Activated naive CD8-positive, alpha-beta T cell treated with anti-CD3 and anti-CD28 coated beads, Interleukin-2, amount 10 ng/mL, durations not matched to agents 7 days and 5 days (primary cell): Measurements from ENCODE around the gene PTPRD. TPM values are rescaled to one million over a fixed set of nuclear protein-coding genes. Genes with fewer than 3 reads are reported as not detected.

Experiments used
- ATAC-seq: fragments of 150-1000 bp; cut with Tn5 transposase; one replicate; pipeline ENCODE4 v1.10.0; 2021; ENCODE audit warnings: low read depth, moderate library complexity
- POLR2A ChIA-PET: fragments of 350-600 bp; sonication (Branson Sonifier 250); formaldehyde crosslinking; loops from one replicate; lab custom pipeline; 2021; ENCODE audit warnings: antibody characterized with exemption; lab: Charles Lee
- DNase-seq: peaks from one replicate; pipeline ENCODE4 v3.0.0; 2021
- H3K27ac Mint-ChIP-seq: one replicate; pipeline ENCODE4 v1.8.0; 2022; ENCODE audit warnings: mild to moderate bottlenecking, mixed read lengths
- H3K27me3 Mint-ChIP-seq: one replicate; pipeline ENCODE4 v1.8.0; 2022; ENCODE audit warnings: mild to moderate bottlenecking, moderate library complexity, mixed read lengths
- H3K36me3 Mint-ChIP-seq: one replicate; pipeline ENCODE4 v1.8.0; 2021; ENCODE audit warnings: mild to moderate bottlenecking, mixed read lengths
- H3K4me1 Mint-ChIP-seq: one replicate; pipeline ENCODE4 v1.8.0; 2021; ENCODE audit warnings: mixed read lengths
- H3K4me3 Mint-ChIP-seq: one replicate; pipeline ENCODE4 v1.8.0; 2022; ENCODE audit warnings: mild to moderate bottlenecking, moderate library complexity, mixed read lengths
- H3K9me3 Mint-ChIP-seq: one replicate; pipeline ENCODE4 v1.8.0; 2021; ENCODE audit warnings: mixed read lengths
- total RNA-seq, 2 experiments: library from RNA; stranded (reverse); gene quantifications; one replicate each; pipeline ENCODE4 v1.2.3, GENCODE V29; 2021

Gene PTPRD
- total RNA-seq, 2 experiments from 2014 or later = not detected

DNA sequence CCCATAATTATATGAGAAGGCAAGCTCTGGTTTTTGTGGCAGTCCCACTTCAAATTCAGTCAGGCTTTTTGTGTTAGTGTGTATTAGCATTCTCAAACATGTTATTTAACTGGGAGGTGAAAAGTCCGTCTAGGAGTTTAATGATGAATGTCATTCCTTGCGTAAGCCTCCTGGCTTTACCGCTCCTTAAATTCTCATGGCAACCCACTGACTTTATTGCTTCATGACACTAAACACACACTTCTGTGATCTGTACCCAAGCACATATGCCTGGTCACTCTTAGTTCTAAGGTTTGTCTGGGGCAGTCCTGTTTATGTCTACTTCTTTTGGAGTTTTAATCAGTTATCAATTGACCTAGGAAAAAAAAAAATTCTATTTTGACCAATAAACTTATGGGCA is 2135.4 kb downstream of the PTPRD start:
- POLR2A ChIA-PET = no interaction called here
- no peak overlapping the region for H3K4me3 Mint-ChIP-seq
- DNase-seq = no peak
- H3K4me1 Mint-ChIP-seq = peaks cover 5% of the 10 kb centered on the region
- H3K27ac Mint-ChIP-seq = no peak overlapping the region
- no peaks in the 10 kb centered on the region for H3K36me3 Mint-ChIP-seq
- H3K9me3 Mint-ChIP-seq = peaks cover 2% of the 10 kb centered on the region
- no peak for ATAC-seq
- no peaks in the 10 kb centered on the region for H3K27me3 Mint-ChIP-seq

DNA sequence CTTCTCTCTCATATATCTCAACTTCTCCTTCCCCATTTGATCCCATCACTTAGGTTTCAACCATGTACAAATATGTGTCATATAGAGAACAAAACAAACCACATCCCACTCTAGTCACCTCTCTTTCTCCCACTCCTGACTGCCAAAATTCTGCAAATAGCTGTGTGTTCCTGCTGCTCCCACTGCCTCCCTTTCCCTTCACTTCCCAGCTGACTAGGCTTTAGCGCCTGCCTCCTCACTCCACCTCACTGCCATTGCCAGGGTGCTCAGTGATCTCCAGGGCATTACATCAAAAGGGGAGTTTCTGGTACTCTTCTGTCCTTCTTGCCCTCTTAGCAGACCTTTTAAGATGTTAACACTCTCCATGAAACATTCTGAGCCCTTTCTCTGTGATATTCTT is 2137.9 kb downstream of the PTPRD start:
- Mint-ChIP-seq H3K36me3 (no peaks in the 10 kb centered on the region), H3K4me3 (no peak overlapping the region), H3K27me3 (no peaks in the 10 kb centered on the region), H3K4me1 (peaks cover 5% of the 10 kb centered on the region), H3K9me3 (peaks cover 2% of the 10 kb centered on the region), H3K27ac (no peak overlapping the region)
- POLR2A ChIA-PET = no interaction called here
- DNase-seq (no peak), ATAC-seq (no peak)

- Mint-ChIP-seq H3K27ac (no peak overlapping the region), H3K4me1 (no peaks in the 10 kb centered on the region), H3K36me3 (no peaks in the 10 kb centered on the region), H3K4me3 (no peak overlapping the region), H3K9me3 (peaks cover 2% of the 10 kb centered on the region), H3K27me3 (no peaks in the 10 kb centered on the region)
- ATAC-seq (no peak), DNase-seq (no peak)
- POLR2A ChIA-PET = no interaction called here
Observed at GRCh38 chr9:8473244-8474020, 2139.4 kb downstream of the PTPRD start.

DNA sequence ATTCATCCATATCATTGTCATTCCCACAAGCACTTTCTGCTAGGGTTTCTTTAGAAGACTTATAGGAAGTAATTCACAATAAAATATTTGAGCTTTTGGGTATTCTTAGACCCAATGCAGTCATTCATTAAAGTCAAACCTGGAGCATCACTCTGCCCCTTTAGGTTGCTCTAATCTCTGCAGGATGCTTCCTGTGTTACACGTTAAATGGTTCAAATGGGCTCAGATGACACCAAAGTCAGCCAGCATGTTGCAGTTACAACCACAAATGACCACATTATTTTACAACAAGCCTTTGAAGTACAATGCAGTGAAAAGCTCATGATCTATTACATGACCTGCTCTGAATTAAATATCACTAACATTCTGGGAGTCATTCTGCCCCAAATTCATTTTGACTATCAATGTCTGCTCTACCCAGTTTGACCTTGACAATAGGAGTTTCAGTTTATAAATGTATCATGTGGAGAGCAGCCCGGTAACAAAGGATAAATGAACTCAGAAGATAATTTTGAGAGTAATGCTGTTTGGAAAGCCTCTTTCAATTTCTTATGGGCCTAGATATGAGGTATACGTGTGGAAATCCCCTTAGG is 2144.7 kb downstream of the PTPRD start:
- Mint-ChIP-seq H3K27me3 (no peaks in the 10 kb centered on the region), H3K36me3 (no peaks in the 10 kb centered on the region), H3K9me3 (peaks cover 2% of the 10 kb centered on the region), H3K27ac (no peak overlapping the region), H3K4me1 (no peaks in the 10 kb centered on the region), H3K4me3 (no peak overlapping the region)
- ATAC-seq (peak; percentile 33), DNase-seq (no peak)
- POLR2A ChIA-PET = no interaction called here

GRCh38 chr9:8457816-8458215 is 2155.0 kb downstream of the PTPRD start:
- POLR2A ChIA-PET = no interaction called here
- H3K27me3 Mint-ChIP-seq = no peaks in the 10 kb centered on the region
- no peak for ATAC-seq
- H3K4me3 Mint-ChIP-seq = no peak overlapping the region
- DNase-seq = no peak
- H3K36me3 Mint-ChIP-seq = peaks cover 1% of the 10 kb centered on the region
- no peak overlapping the region for H3K27ac Mint-ChIP-seq
- no peaks in the 10 kb centered on the region for H3K4me1 Mint-ChIP-seq
- H3K9me3 Mint-ChIP-seq = no peaks in the 10 kb centered on the region

- Mint-ChIP-seq H3K4me1 (no peaks in the 10 kb centered on the region), H3K9me3 (no peaks in the 10 kb centered on the region), H3K4me3 (no peak overlapping the region), H3K36me3 (peaks cover 1% of the 10 kb centered on the region), H3K27ac (no peak overlapping the region), H3K27me3 (no peaks in the 10 kb centered on the region)
- DNase-seq (no peak), ATAC-seq (no peak)
- POLR2A ChIA-PET = no interaction called here
Observed at GRCh38 chr9:8457055-8457454, 2155.7 kb downstream of the PTPRD start.

- POLR2A ChIA-PET = no interaction called here
- Mint-ChIP-seq H3K27ac (no peak overlapping the region), H3K4me3 (no peak overlapping the region), H3K9me3 (no peaks in the 10 kb centered on the region), H3K4me1 (no peaks in the 10 kb centered on the region), H3K27me3 (no peaks in the 10 kb centered on the region), H3K36me3 (peaks cover 1% of the 10 kb centered on the region)
- ATAC-seq = no peak
- DNase-seq = no peak
Observed at GRCh38 chr9:8456344-8456743, 2156.5 kb downstream of the PTPRD start.

DNA sequence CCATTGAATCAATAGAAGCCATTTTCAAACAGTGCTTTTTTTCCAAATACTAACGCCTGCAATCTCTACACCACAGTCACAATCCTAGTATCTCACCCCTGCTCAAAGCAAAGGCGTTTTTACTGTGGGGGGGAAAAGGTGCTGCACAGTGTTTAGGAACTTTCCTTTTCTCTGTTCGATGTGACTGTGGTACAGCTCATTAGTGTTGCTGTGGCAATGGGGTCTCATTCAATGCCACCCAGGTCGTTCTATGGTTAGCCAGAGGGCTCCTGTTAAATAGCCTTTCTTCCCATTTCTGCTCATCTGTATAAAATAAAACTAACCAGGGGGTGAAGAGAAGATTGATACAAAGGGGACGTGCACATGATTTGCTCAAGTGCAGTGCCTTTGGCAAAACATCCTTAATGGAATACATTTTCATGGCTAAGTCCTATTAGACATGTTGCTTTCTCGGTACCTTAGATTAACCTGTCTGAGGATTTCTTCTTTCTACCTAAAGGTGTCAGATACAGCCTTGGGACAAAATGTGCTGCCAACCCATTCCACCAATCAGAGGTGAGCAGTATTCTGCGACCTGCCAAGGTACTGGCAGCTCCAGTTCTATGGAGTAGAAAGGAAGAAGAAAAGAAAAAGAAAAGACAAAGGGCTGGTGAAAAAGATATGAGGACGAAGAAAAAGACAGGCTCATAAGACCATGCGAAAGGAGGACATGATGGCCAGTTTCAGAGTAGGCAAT is 2161.8 kb downstream of the PTPRD start:
- POLR2A ChIA-PET = no interaction called here
- no peak for DNase-seq
- no peak for ATAC-seq
- Mint-ChIP-seq H3K27me3 (peaks cover 5% of the 10 kb centered on the region), H3K4me3 (no peak overlapping the region), H3K27ac (no peak overlapping the region), H3K4me1 (no peaks in the 10 kb centered on the region), H3K36me3 (no peaks in the 10 kb centered on the region), H3K9me3 (no peaks in the 10 kb centered on the region)

DNA sequence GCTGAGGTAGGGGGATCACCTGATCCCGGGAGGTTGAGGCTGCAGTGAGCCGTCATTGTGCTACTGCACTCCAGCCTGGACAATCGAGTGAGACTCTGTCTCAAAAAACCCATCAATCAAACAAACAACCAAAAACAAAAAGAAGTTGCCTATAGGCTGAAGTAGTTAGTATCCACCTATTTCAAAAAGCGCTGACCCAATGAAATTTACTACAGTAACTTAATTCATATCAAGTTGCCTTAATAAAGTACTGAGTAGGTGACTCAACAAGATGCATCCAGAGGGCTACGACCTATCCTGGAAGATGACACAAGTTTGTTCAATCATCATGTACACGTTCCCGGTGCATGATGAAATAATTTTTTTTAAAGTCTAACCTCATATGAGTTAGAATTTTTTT is 2164.6 kb downstream of the PTPRD start:
- no peaks in the 10 kb centered on the region for H3K36me3 Mint-ChIP-seq
- ATAC-seq (no peak), DNase-seq (no peak)
- no peak overlapping the region for H3K4me3 Mint-ChIP-seq
- H3K9me3 Mint-ChIP-seq = no peaks in the 10 kb centered on the region
- no peaks in the 10 kb centered on the region for H3K4me1 Mint-ChIP-seq
- POLR2A ChIA-PET = no interaction called here
- peaks cover 11% of the 10 kb centered on the region for H3K27me3 Mint-ChIP-seq
- H3K27ac Mint-ChIP-seq = no peak overlapping the region

DNA sequence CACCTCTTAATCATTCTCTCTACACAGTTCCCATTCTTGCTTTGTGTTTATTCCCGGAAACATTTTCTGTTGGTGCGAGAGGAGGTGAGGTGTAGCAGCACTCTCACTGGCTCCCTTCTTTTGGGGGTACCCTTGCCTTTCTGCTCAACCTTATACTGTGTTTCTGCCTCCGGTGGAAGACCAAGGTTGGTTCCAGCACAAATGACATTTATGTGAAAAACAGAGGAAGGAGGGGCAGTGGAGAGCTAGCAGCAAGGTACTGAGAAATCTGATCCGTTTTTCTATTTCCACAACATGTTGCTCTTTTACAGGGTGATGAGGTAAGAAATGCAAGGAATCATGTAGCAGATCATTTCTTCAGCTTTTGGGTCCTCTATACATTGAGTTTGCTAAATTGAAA is 2165.2 kb downstream of the PTPRD start:
- DNase-seq = no peak
- no peaks in the 10 kb centered on the region for H3K4me1 Mint-ChIP-seq
- H3K27ac Mint-ChIP-seq = no peak overlapping the region
- H3K4me3 Mint-ChIP-seq = no peak overlapping the region
- no peaks in the 10 kb centered on the region for H3K36me3 Mint-ChIP-seq
- peaks cover 11% of the 10 kb centered on the region for H3K27me3 Mint-ChIP-seq
- no peak for ATAC-seq
- H3K9me3 Mint-ChIP-seq = no peaks in the 10 kb centered on the region
- POLR2A ChIA-PET = no interaction called here

DNA sequence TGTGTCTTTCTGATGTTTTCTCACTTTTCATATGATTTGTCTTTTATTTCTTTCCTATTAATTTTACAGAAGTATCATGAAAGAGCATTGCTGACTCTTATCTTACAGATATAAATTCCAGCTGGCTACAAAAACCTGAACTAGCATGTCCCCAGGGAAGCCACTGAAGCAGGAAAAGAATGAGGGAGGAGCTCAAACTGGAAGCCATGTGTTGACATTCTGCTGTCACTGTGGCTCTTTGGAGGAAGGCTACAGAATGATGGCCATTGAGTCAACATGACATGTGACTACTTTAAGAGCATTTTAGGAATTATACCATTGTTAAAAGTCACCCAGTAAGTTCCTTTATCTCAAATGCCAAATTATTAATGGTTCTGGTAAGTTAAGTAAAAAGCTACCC is 2174.9 kb downstream of the PTPRD start:
- Mint-ChIP-seq H3K9me3 (peaks cover 6% of the 10 kb centered on the region), H3K4me1 (peaks cover 1% of the 10 kb centered on the region), H3K36me3 (no peaks in the 10 kb centered on the region), H3K4me3 (no peak overlapping the region), H3K27me3 (no peaks in the 10 kb centered on the region), H3K27ac (no peak overlapping the region)
- ATAC-seq = no peak
- no peak for DNase-seq
- POLR2A ChIA-PET = no interaction called here

DNA sequence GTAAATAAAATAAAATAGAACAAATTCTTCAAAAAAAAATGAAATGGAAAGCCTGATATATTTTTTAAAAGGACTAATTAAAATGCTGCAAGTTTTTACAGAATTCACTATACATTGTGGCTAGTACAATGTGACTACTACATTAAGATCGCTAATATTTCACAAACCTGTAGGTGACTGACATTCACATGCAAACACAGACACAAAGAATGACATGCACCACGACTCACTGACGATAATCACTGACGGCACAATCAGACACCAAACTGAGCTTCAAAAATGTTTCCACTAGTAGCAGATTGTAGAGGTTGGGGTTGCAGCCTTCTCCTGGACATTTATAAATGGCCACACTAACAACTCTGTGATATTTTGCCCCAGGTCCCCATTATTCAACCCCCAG is 2175.5 kb downstream of the PTPRD start:
- Mint-ChIP-seq H3K4me3 (no peak overlapping the region), H3K27ac (no peak overlapping the region), H3K9me3 (peaks cover 4% of the 10 kb centered on the region), H3K27me3 (no peaks in the 10 kb centered on the region), H3K4me1 (peaks cover 1% of the 10 kb centered on the region), H3K36me3 (no peaks in the 10 kb centered on the region)
- ATAC-seq (no peak), DNase-seq (no peak)
- POLR2A ChIA-PET = no interaction called here

GRCh38 chr9:8436786-8437185 is 2176.0 kb downstream of the PTPRD start:
- Mint-ChIP-seq H3K4me1 (peaks cover 1% of the 10 kb centered on the region), H3K27me3 (no peaks in the 10 kb centered on the region), H3K9me3 (peaks cover 4% of the 10 kb centered on the region), H3K4me3 (no peak overlapping the region), H3K27ac (no peak overlapping the region), H3K36me3 (no peaks in the 10 kb centered on the region)
- DNase-seq = no peak
- POLR2A ChIA-PET = no interaction called here
- no peak for ATAC-seq

GRCh38 chr9:8434621-8435020 is 2178.2 kb downstream of the PTPRD start:
- POLR2A ChIA-PET = interaction anchor here (0.6 kb wide), 1 partner anchor 580 kb away, joined by 3 read pairs; no protein-coding TSS in a partner anchor
- DNase-seq (no peak), ATAC-seq (no peak)
- Mint-ChIP-seq H3K4me1 (peaks cover 15% of the 10 kb centered on the region), H3K27me3 (no peaks in the 10 kb centered on the region), H3K4me3 (no peak overlapping the region), H3K36me3 (peaks cover 2% of the 10 kb centered on the region), H3K27ac (no peak overlapping the region), H3K9me3 (no peaks in the 10 kb centered on the region)
